ENCODE measurements around the gene TRAFD1. TPM values are rescaled to one million over a fixed set of nuclear protein-coding genes. Genes with fewer than 3 reads are reported as not detected.

Gene TRAFD1
- total and polyA plus RNA-seq, 9 of the 15 experiments (the other 6 are each of a cell fraction or from before 2014, with no cell fraction given), result 41.3 to 85.5 (median 54.5) TPM

GRCh38 chr12:112108202-112109079 lies 16.9 kb upstream of the TRAFD1 start, which contains the start of gene NAA25 (continued):
- TF ChIP-seq AFF1 (IDR thresholded peaks at IDR 0.05; ENCODE audit: low read depth in 1 of 2, partially characterized antibody in 2 of 2) (no peak), GTF2A2 (tag; IDR thresholded peaks at IDR 0.05) (no peak), PML (IDR thresholded peaks at IDR 0.05; ENCODE audit: low read length) (no peak; the same call in 1 of the 2 replicates), SNIP1 (IDR thresholded peaks at IDR 0.05; ENCODE audit: low read depth) (no peak), RFX5 (IDR thresholded peaks at IDR 0.05; ENCODE audit: low read depth, low read length) (no peak), MCM7 (IDR thresholded peaks at IDR 0.05) (no peak), KAT7 (CRISPR knock-in tag; IDR thresholded peaks at IDR 0.05; ENCODE audit: borderline replicate concordance) (no peak), ARID1B (IDR thresholded peaks at IDR 0.05) (no peak), KLF1 (tag; IDR thresholded peaks at IDR 0.05) (peak; percentile 58; the same call in 1 of the 2 replicates), ZNF766 (CRISPR knock-in tag; conservative IDR thresholded peaks at IDR 0.05) (no peak), MEIS2 (IDR thresholded peaks at IDR 0.05; ENCODE audit: partially characterized antibody) (peak; percentile 90), HDAC2 (IDR thresholded peaks at IDR 0.05) (peak; percentile 42; the same call in 1 of the 2 replicates), GABPB2 (CRISPR knock-in tag; conservative IDR thresholded peaks at IDR 0.05) (no peak), ZKSCAN3 (CRISPR knock-in tag; IDR thresholded peaks at IDR 0.05) (no peak), CBX5 (IDR thresholded peaks at IDR 0.05; ENCODE audit: borderline replicate concordance, low read depth) (no peak)
- TF ChIP-seq, protein P1, sequence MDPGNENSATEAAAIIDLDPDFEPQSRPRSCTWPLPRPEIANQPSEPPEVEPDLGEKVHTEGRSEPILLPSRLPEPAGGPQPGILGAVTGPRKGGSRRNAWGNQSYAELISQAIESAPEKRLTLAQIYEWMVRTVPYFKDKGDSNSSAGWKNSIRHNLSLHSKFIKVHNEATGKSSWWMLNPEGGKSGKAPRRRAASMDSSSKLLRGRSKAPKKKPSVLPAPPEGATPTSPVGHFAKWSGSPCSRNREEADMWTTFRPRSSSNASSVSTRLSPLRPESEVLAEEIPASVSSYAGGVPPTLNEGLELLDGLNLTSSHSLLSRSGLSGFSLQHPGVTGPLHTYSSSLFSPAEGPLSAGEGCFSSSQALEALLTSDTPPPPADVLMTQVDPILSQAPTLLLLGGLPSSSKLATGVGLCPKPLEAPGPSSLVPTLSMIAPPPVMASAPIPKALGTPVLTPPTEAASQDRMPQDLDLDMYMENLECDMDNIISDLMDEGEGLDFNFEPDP (CRISPR knock-in tag; IDR thresholded peaks at IDR 0.05), result no peak
- TF ChIP-seq, protein P2, sequence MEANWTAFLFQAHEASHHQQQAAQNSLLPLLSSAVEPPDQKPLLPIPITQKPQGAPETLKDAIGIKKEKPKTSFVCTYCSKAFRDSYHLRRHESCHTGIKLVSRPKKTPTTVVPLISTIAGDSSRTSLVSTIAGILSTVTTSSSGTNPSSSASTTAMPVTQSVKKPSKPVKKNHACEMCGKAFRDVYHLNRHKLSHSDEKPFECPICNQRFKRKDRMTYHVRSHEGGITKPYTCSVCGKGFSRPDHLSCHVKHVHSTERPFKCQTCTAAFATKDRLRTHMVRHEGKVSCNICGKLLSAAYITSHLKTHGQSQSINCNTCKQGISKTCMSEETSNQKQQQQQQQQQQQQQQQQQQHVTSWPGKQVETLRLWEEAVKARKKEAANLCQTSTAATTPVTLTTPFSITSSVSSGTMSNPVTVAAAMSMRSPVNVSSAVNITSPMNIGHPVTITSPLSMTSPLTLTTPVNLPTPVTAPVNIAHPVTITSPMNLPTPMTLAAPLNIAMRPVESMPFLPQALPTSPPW (CRISPR knock-in tag; IDR thresholded peaks at IDR 0.05), result peak; percentile 78
- TF ChIP-seq, protein P3, sequence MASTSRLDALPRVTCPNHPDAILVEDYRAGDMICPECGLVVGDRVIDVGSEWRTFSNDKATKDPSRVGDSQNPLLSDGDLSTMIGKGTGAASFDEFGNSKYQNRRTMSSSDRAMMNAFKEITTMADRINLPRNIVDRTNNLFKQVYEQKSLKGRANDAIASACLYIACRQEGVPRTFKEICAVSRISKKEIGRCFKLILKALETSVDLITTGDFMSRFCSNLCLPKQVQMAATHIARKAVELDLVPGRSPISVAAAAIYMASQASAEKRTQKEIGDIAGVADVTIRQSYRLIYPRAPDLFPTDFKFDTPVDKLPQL (IDR thresholded peaks at IDR 0.05; ENCODE audit: extremely low read depth, insufficient read length), result no peak
- TF ChIP-seq, protein P4, sequence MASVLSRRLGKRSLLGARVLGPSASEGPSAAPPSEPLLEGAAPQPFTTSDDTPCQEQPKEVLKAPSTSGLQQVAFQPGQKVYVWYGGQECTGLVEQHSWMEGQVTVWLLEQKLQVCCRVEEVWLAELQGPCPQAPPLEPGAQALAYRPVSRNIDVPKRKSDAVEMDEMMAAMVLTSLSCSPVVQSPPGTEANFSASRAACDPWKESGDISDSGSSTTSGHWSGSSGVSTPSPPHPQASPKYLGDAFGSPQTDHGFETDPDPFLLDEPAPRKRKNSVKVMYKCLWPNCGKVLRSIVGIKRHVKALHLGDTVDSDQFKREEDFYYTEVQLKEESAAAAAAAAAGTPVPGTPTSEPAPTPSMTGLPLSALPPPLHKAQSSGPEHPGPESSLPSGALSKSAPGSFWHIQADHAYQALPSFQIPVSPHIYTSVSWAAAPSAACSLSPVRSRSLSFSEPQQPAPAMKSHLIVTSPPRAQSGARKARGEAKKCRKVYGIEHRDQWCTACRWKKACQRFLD (CRISPR knock-in tag; IDR thresholded peaks at IDR 0.05), result peak; percentile 71; the same call in 1 of the 2 replicates
